Caco-2 (cell line): ENCODE data around the gene JAK1. TPM values are rescaled to one million over a fixed set of nuclear protein-coding genes. Genes with fewer than 3 reads are reported as not detected.

Source experiments
- BruUV-seq: library from RNA; stranded (reverse); fragments of 400-500 nt; replicated peaks from 2 replicates; lab custom pipeline; 2021; lab: Mats Ljungman, UMichigan
- CTCF ChIA-PET: fragments of 300-600 bp; sonication (Branson Sonifier 250); formaldehyde crosslinking; loops from one replicate; lab custom pipeline; 2022; ENCODE audit warnings: antibody characterized with exemption; lab: Charles Lee
- POLR2A ChIA-PET: fragments of 300-600 bp; sonication (Branson Sonifier 250); formaldehyde crosslinking; loops from one replicate; lab custom pipeline; 2022; ENCODE audit warnings: antibody characterized with exemption; lab: Charles Lee
- DNase-seq, 2 experiments: peaks; one replicate each; pipeline versions ENCODE4 v3.0.0 to v3.0.0-alpha.2; 2020 to 2022
- H3K27me3 ChIP-seq: replicated peaks from 2 replicates; pipeline ENCODE4 v1.6.0; 2011; ENCODE audit warnings: low read length; ENCODE audit not compliant: control insufficient read depth, insufficient read depth
- H3K36me3 ChIP-seq: 2 replicates; pipeline ENCODE4 v1.5.1; 2011; ENCODE audit warnings: low read length; ENCODE audit not compliant: control insufficient read depth, insufficient read depth
- H3K4me1 ChIP-seq: fragments of 250-450 bp; sonication (Bioruptor Pico); 2 replicates; pipeline ENCODE4 v1.5.1; 2020; ENCODE audit warnings: mild to moderate bottlenecking
- H3K4me3 ChIP-seq: 2 replicates; pipeline ENCODE4 v1.5.1; 2011; ENCODE audit warnings: low read depth, mild to moderate bottlenecking, control low read depth, low read length
- H3K9me3 ChIP-seq: fragments of 250-450 bp; sonication (Bioruptor Pico); 2 replicates; pipeline ENCODE4 v1.5.1; 2020; ENCODE audit warnings: mild to moderate bottlenecking, moderate library complexity
- H3K27ac Mint-ChIP-seq: one replicate; pipeline ENCODE4 v1.8.0; 2022; ENCODE audit warnings: mixed read lengths; ENCODE audit not compliant: unreplicated experiment
- H3K27me3 Mint-ChIP-seq: one replicate; pipeline ENCODE4 v1.8.0; 2022; ENCODE audit warnings: mixed read lengths; ENCODE audit not compliant: insufficient read depth, unreplicated experiment
- H3K36me3 Mint-ChIP-seq: one replicate; pipeline ENCODE4 v1.8.0; 2022; ENCODE audit warnings: mild to moderate bottlenecking, mixed read lengths; ENCODE audit not compliant: insufficient read depth, unreplicated experiment
- H3K4me1 Mint-ChIP-seq: one replicate; pipeline ENCODE4 v1.8.0; 2022; ENCODE audit warnings: low read depth, mixed read lengths; ENCODE audit not compliant: unreplicated experiment
- H3K4me3 Mint-ChIP-seq: one replicate; pipeline ENCODE4 v1.8.0; 2022; ENCODE audit warnings: mild to moderate bottlenecking, moderate library complexity, mixed read lengths; ENCODE audit not compliant: unreplicated experiment
- H3K9me3 Mint-ChIP-seq: one replicate; pipeline ENCODE4 v1.8.0; 2022; ENCODE audit warnings: mixed read lengths; ENCODE audit not compliant: unreplicated experiment
- CTCF ChIP-seq, 2 experiments: fragments of 200-600 bp in 1 of 2; IDR thresholded peaks; 1 replicate in 1 of 2; 2 replicates in 1 of 2; pipeline versions ENCODE4 v1.5.1 to v1.8.0; 2011 to 2022; ENCODE audit warnings: antibody characterized with exemption in 1 of 2, control low read depth in 1 of 2, inconsistent platforms in 1 of 2, low read depth in 1 of 2, low read length in 1 of 2, mild to moderate bottlenecking in 1 of 2, moderate library complexity in 1 of 2; ENCODE audit not compliant: insufficient read depth in 1 of 2, severe bottlenecking in 1 of 2, unreplicated experiment in 1 of 2
- intact Hi-C: fragments of 100-400 bp; cut with micrococcal nuclease; formaldehyde crosslinking; loops from one replicate; pipeline ENCODE4 v1.10.0; 2022; ENCODE audit not compliant: unreplicated experiment
- total RNA-seq: library from RNA; stranded (reverse); gene quantifications from 2 replicates; pipeline ENCODE4 v1.2.3, GENCODE V29; 2022

JAK1 gene
- total RNA-seq, 1 experiment from 2014 or later, result 35.5 TPM

- Histone ChIP-seq H3K4me1 (peaks cover 10% of the 10 kb centered on the region; the same call in 1 of the 2 replicates), H3K9me3 (no peaks in the 10 kb centered on the region), H3K36me3 (no peaks in the 10 kb centered on the region), H3K4me3 (no peak overlapping the region), H3K27me3 (no peaks in the 10 kb centered on the region)
- Mint-ChIP-seq H3K9me3 (no peaks in the 10 kb centered on the region), H3K27ac (no peak overlapping the region), H3K36me3 (no peaks in the 10 kb centered on the region), H3K4me1 (no peaks in the 10 kb centered on the region), H3K27me3 (no peaks in the 10 kb centered on the region), H3K4me3 (no peak overlapping the region)
- ChIA-PET POLR2A (no interaction called here), CTCF (no interaction called here)
- intact Hi-C loops, result no loop called here
- TF ChIP-seq CTCF (IDR thresholded peaks at IDR 0.05; ENCODE audit: insufficient read depth in 1 of 2, low read depth in 1 of 2, low read length in 1 of 2, severe bottlenecking in 1 of 2, unreplicated experiment in 1 of 2), result no peak
- DNase-seq, result no peak
- BruUV-seq, result no TSS peak
Measured at GRCh38 chr1:65009724-65010420, 43.5 kb upstream of the JAK1 start.

GRCh38 chr1:65009176-65009575, 42.8 kb upstream of the JAK1 start:
- no peaks in the 10 kb centered on the region for H3K36me3 ChIP-seq
- no peaks in the 10 kb centered on the region for H3K4me1 Mint-ChIP-seq
- H3K4me3 Mint-ChIP-seq, result no peak overlapping the region
- H3K27ac Mint-ChIP-seq, result no peak overlapping the region
- intact Hi-C loops, result no loop called here
- H3K36me3 Mint-ChIP-seq, result no peaks in the 10 kb centered on the region
- no peaks in the 10 kb centered on the region for H3K27me3 ChIP-seq
- no TSS peak for BruUV-seq
- POLR2A ChIA-PET, result no interaction called here
- DNase-seq, result no peak
- no peak overlapping the region for H3K4me3 ChIP-seq
- peaks cover 10% of the 10 kb centered on the region; the same call in 1 of the 2 replicates for H3K4me1 ChIP-seq
- CTCF ChIA-PET, result no interaction called here
- no peaks in the 10 kb centered on the region for H3K9me3 ChIP-seq
- H3K9me3 Mint-ChIP-seq, result no peaks in the 10 kb centered on the region
- no peaks in the 10 kb centered on the region for H3K27me3 Mint-ChIP-seq
- TF ChIP-seq CTCF (IDR thresholded peaks at IDR 0.05; ENCODE audit: insufficient read depth in 1 of 2, low read depth in 1 of 2, low read length in 1 of 2, severe bottlenecking in 1 of 2, unreplicated experiment in 1 of 2), result no peak

GRCh38 chr1:65006806-65007205, 40.5 kb upstream of the JAK1 start:
- Histone ChIP-seq H3K4me3 (no peak overlapping the region), H3K9me3 (no peaks in the 10 kb centered on the region), H3K36me3 (no peaks in the 10 kb centered on the region), H3K27me3 (no peaks in the 10 kb centered on the region), H3K4me1 (peaks cover 10% of the 10 kb centered on the region; the same call in 1 of the 2 replicates)
- Mint-ChIP-seq H3K4me1 (no peaks in the 10 kb centered on the region), H3K4me3 (no peak overlapping the region), H3K9me3 (no peaks in the 10 kb centered on the region), H3K27ac (no peak overlapping the region), H3K36me3 (no peaks in the 10 kb centered on the region), H3K27me3 (no peaks in the 10 kb centered on the region)
- DNase-seq, result no peak
- ChIA-PET POLR2A (no interaction called here), CTCF (no interaction called here)
- TF ChIP-seq CTCF (IDR thresholded peaks at IDR 0.05; ENCODE audit: insufficient read depth in 1 of 2, low read depth in 1 of 2, low read length in 1 of 2, severe bottlenecking in 1 of 2, unreplicated experiment in 1 of 2), result no peak
- BruUV-seq, result no TSS peak
- intact Hi-C loops, result no loop called here
